GM21360 (cell line): Measurements from ENCODE around the gene NFIC.
"Not testable (repeated sequence)": the region's sequence is repeated elsewhere in the genome, so short reads cannot be mapped to it uniquely, and the experiment has no call there.

ENCODE experiments used
- ATAC-seq: cut with Tn5 transposase; IDR thresholded peaks from one replicate; pipeline ENCODE4 v1.9.1; 2021; ENCODE audit warnings: mild to moderate bottlenecking, moderate library complexity; ENCODE audit not compliant: unreplicated experiment

Gene NFIC

GRCh38 chr19:3396881-3397265 lies 30.5 kb downstream of the NFIC start:
- ATAC-seq = no peak

DNA sequence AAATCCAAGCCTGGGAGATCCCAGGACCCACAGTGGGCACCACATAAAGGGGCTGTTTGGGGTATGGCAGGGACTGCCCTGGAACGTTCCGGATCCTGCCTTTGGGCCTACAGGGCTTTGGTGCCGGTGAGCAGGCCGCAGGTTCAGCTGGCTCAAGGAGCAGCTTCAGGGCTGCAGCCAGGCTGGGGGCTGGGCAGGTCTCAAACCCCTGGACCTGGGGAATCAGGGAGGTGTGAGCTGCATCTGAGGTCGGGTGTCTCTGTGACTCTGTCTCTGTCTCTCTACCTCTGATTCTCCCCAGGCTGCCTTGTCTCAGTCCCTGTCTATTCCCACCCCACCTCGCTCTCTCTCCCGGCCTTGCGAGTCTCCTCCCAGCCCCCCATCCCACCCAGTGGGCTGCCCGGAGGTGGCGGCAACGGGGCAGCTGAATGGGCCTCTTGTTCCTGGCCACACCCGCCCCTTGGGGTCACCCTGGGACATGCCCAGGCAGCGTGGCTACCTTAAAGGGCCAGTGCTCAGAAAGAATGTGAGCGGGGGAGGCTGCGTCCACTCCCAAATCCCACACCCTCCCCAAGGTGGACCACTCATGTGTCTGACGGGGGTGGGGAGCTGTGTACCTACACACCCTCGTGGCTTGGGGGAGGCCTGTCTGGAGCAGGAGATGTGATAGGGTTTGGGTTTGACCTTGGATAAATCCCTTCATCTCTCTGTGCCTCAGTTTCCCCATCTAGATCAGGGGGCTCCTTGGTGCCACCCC lies 31.1 kb downstream of the NFIC start:
- no peak for ATAC-seq

DNA sequence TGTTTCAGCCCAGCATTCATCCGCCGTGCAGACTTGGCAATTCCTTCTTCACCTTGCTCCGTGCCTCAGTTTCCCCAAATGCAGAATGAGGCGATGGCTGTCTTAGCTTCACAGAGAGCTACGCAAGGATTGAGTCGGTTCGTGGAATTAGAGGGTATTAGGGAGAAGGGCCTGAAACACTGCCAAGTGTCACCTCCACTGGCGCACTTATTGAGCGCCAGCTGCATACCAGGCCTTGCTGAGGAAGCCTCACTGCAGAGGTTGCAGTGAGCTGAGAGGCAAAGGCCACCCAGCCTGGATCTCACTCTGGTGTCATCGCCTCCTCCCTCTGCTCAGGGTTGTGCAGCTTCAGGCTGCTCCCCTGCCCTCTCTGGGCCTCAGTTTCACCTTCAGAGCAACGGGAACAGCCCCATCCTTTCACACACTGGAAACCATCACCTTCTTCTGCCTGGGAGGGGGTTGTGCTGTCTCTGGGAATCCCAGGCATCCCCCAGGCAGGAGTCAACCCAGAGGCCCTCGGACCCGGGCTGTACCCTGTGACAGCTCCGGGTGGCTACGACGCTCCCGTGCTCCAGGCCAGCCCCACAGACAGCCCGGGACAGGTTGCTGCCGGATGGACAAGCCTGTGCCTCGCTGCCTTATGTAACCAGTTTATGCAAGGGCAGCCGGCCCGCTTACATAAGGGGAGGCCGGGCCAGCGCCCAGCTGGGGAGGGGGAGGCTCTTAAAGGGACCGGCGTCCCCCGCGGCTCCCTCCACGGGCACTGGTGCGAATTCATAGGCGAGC lies 31.9 kb downstream of the NFIC start:
- no peak for ATAC-seq

GRCh38 chr19:3398900-3399278 lies 32.5 kb downstream of the NFIC start:
- no peak for ATAC-seq

GRCh38 chr19:3399311-3399710 lies 32.9 kb downstream of the NFIC start:
- not testable (repeated sequence) for ATAC-seq

DNA sequence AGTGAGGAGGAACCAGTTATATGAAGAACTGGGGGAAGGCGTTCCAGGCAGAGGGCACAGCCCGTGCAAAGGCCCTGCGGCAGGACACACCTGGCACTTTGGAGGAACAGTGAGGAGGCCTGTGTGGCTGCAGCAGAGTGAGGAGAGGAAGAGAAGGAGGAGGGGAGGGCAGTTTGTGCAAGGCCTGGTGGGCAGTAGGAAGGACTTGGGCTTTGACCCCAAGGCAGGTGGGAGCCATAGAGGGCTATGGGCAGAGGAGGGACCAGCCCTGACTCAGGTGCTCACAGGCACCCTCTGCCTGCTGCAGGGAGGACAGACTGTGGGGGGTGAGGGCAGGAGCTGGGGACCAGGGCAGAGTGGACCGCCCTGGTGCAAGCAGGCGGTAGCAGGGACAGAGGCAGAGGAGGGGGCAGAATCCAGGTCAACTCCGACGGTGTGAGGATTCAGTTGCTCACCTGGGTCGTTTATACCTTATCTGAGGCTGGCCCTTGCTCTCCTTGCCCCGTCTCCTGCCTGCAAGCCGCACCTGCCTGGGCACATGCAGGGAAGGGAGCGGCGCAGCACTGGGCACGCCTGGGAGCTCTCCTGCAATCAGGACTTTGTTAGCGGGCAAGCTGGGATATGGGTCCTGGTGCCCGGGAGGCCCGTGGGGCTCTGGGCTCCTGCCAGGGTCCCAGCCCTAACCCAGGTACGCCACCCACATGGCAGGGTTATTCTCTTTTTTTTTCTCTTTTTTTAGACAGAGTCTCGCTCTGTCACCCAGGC lies 34.8 kb downstream of the NFIC start:
- ATAC-seq = no peak

GRCh38 chr19:3402631-3403443 lies 36.5 kb downstream of the NFIC start:
- no peak for ATAC-seq

GRCh38 chr19:3403489-3404323 lies 37.3 kb downstream of the NFIC start:
- ATAC-seq = no peak

GRCh38 chr19:3404324-3405260 lies 38.2 kb downstream of the NFIC start:
- ATAC-seq = no peak

- ATAC-seq = no peak
Measured at GRCh38 chr19:3405261-3405653, 38.9 kb downstream of the NFIC start.

GRCh38 chr19:3406571-3407111 lies 40.3 kb downstream of the NFIC start:
- no peak for ATAC-seq

DNA sequence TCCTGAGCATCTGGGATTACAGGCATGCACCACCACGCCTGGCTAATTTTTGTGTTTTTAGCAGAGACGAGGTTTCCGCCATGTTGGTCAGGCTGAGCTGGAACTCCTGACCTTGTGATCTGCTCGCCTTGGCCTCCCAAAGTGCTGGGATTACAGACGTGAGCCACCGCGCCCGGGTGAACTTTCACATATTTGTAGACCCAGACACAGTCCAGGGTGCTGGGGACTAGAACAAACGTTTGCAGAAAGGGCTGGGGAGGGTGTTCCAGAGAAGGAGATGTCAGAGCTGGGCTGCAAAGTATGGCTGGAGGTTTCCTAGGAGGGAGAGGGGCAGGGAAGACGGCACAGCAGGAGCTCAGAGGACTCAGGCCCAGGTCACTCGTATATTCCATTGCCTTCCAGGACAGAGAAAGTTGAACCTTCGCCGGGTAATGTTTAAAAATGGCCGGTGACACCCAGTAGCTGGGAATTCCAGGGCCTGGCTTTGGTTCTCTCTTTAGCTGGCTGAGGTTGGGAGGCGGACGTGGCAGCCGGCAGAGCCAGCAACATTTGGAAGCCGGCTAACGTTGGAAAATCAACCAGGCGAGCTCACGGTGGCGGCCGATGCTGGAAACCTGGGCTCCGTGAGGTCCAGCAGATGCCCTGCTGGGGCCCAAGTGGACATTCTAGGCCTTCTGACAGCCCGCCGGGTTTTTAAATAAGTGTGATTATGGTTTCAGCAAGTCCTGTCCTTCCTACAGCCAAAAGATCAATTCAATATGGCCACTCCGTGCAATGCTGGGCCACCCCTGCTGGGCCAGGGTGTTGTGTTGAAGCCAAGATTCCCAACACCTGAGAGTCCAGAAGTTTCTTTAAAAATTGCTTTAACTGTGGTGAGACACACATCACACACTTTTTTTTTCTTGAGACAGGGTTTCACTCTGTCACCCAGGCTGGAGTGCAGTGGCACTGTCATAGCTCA lies 41.5 kb downstream of the NFIC start:
- ATAC-seq = no peak

DNA sequence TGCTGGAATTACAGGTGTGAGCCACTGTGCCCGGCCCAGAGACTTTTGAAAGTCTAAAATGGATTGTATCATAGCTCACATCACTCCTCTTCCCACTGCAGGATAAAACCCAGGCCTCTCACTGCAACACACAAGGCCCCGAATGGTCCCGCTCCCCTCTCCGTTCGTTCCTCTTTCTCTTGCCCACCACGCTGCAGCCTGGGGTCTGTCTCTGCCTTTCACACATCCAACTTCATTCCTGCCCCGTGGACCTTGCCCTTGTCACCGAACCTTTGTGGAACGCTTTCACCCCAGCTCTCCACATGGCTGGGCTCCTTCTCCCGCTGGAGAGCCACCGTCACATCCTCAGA lies 42.6 kb downstream of the NFIC start:
- ATAC-seq = no peak

- no peak for ATAC-seq
Measured at GRCh38 chr19:3409346-3410064, 43.1 kb downstream of the NFIC start.

GRCh38 chr19:3411636-3412035 lies 45.3 kb downstream of the NFIC start:
- no peak for ATAC-seq

GRCh38 chr19:3412066-3412465 lies 45.7 kb downstream of the NFIC start:
- ATAC-seq = no peak

- no peak for ATAC-seq
Measured at GRCh38 chr19:3413796-3414327, 47.5 kb downstream of the NFIC start.
